Measurements from ENCODE around the gene WWC2. TPM values are rescaled to one million over a fixed set of nuclear protein-coding genes. Genes with fewer than 3 reads are reported as not detected.

The WWC2 gene
- total and polyA plus RNA-seq, 2 experiments from 2014 or later = 19.3 to 24.7 TPM

DNA sequence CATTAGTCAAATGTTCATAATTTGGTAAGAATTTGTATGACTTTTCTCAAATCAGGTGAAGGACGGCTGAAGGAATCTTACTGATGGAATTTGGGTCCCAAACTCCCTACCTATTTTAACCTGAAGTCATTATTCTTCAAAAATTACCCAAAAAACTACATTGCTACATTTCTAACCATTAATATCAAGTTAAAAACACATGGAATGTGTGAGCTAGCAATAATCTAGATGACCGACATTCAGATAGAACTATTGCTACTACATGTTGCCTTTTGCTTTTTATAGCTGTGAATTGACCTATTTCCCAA lies 25.3 kb upstream of the WWC2 start:
- H3K4me1 ChIP-seq (ENCODE audit: insufficient read depth) = no peaks in the 10 kb centered on the region
- H3K27ac ChIP-seq = no peak overlapping the region
- TF ChIP-seq EZH2phosphoT487 (IDR thresholded peaks at IDR 0.05; ENCODE audit: low read depth, severe bottlenecking, unreplicated experiment) (no peak), EZH2 (IDR thresholded peaks at IDR 0.05; ENCODE audit: borderline replicate concordance) (no peak)
- TF ChIP-seq, protein P1, sequence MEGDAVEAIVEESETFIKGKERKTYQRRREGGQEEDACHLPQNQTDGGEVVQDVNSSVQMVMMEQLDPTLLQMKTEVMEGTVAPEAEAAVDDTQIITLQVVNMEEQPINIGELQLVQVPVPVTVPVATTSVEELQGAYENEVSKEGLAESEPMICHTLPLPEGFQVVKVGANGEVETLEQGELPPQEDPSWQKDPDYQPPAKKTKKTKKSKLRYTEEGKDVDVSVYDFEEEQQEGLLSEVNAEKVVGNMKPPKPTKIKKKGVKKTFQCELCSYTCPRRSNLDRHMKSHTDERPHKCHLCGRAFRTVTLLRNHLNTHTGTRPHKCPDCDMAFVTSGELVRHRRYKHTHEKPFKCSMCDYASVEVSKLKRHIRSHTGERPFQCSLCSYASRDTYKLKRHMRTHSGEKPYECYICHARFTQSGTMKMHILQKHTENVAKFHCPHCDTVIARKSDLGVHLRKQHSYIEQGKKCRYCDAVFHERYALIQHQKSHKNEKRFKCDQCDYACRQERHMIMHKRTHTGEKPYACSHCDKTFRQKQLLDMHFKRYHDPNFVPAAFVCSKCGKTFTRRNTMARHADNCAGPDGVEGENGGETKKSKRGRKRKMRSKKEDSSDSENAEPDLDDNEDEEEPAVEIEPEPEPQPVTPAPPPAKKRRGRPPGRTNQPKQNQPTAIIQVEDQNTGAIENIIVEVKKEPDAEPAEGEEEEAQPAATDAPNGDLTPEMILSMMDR (IDR thresholded peaks at IDR 0.05; ENCODE audit: poor library complexity) = no peak
- no peaks in the 10 kb centered on the region for H3K9me2 ChIP-seq (replicated peaks; ENCODE audit: insufficient read depth)
- H4K20me1 ChIP-seq (ENCODE audit: insufficient read depth, poor library complexity, severe bottlenecking) = no peaks in the 10 kb centered on the region
- no peaks in the 10 kb centered on the region for H3K27me3 ChIP-seq
- no peak overlapping the region for H3K4me3 ChIP-seq
- no peaks in the 10 kb centered on the region for H3K9me3 ChIP-seq (ENCODE audit: low read depth)
- no peaks in the 10 kb centered on the region for H3K79me2 ChIP-seq
- H3K36me3 ChIP-seq (replicated peaks; ENCODE audit: insufficient read depth, low read depth) = no peaks in the 10 kb centered on the region
- H2AFZ ChIP-seq = no peak overlapping the region
- no peak overlapping the region for H3K4me2 ChIP-seq
- 18% methylated on average over 2 of the region's 2 CpGs for WGBS (ENCODE audit: low lambda C conversion rate, missing lambda C conversion rate)
- no peak for DNase-seq (ENCODE audit: low spot score)

DNA sequence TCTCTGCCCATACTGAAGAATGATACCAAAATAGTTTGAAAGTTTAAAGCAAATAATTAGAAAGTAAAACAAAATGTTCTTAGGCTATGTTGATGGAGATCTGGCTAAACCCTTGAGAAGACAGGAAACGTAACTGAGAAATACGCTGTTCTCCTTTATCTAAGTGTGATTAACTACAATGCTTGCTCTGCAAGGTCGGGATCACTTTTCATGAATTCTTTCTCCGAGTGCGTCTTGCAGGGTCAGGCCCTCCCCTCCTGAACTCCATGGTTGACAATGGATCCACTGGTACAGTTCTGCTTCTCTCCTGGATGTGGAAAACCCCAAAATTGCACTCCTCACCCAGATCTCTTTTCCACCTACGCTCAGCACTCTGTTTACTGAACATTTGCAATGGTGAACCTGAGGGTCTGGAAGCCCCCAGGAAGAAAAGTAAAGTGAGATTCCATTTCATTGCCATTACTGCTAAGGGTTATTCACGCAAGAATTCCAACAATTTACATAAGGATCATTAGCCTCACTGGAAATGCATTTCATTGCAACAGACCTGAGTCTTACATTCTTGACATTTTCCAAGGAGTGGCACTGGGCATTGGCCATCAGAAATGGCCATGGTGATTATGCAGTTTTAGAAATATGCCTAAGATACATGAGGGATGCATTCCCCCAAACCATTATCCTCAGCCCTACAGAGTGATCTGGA lies 24.6 kb upstream of the WWC2 start:
- Histone ChIP-seq H4K20me1 (ENCODE audit: insufficient read depth, poor library complexity, severe bottlenecking) (no peaks in the 10 kb centered on the region), H3K4me2 (no peak overlapping the region), H3K27ac (no peak overlapping the region), H3K4me3 (no peak overlapping the region), H3K27me3 (no peaks in the 10 kb centered on the region), H2AFZ (no peak overlapping the region), H3K4me1 (ENCODE audit: insufficient read depth) (no peaks in the 10 kb centered on the region), H3K9me2 (replicated peaks; ENCODE audit: insufficient read depth) (no peaks in the 10 kb centered on the region), H3K36me3 (replicated peaks; ENCODE audit: insufficient read depth, low read depth) (no peaks in the 10 kb centered on the region), H3K9me3 (ENCODE audit: low read depth) (no peaks in the 10 kb centered on the region), H3K79me2 (no peaks in the 10 kb centered on the region)
- no peak for DNase-seq (ENCODE audit: low spot score)
- TF ChIP-seq EZH2 (IDR thresholded peaks at IDR 0.05; ENCODE audit: borderline replicate concordance) (no peak), EZH2phosphoT487 (IDR thresholded peaks at IDR 0.05; ENCODE audit: low read depth, severe bottlenecking, unreplicated experiment) (no peak)
- TF ChIP-seq, protein P1 (IDR thresholded peaks at IDR 0.05; ENCODE audit: poor library complexity) = no peak
- 45% methylated on average over 7 of the region's 7 CpGs for WGBS (ENCODE audit: low lambda C conversion rate, missing lambda C conversion rate)

DNA sequence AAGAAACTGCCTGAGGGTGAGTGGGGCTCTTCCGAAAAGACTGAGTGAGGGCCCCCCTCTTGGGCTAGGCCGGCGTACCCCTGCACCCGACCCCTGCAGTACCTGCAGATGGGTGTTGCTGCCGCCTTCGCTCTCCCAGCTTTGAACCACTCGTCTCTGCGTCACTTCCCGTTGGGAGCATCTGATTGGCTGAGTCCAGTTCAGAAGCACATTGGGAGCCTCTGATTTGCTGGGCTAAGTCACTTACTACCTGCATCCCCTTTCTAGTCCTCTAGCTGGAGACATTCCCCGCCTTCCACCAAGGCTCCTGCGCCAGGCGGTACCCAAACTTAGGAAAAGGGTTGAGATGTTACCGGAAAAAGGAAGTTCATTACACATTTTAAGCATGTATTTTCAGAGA lies 20.4 kb upstream of the WWC2 start:
- WGBS (ENCODE audit: low lambda C conversion rate, missing lambda C conversion rate) = 97% methylated on average over 13 of the region's 13 CpGs
- no peaks in the 10 kb centered on the region for H3K36me3 ChIP-seq (replicated peaks; ENCODE audit: insufficient read depth, low read depth)
- TF ChIP-seq, protein P1 (IDR thresholded peaks at IDR 0.05; ENCODE audit: poor library complexity) = no peak
- no peak for TF ChIP-seq EZH2 (IDR thresholded peaks at IDR 0.05; ENCODE audit: borderline replicate concordance)
- no peak for TF ChIP-seq EZH2phosphoT487 (IDR thresholded peaks at IDR 0.05; ENCODE audit: low read depth, severe bottlenecking, unreplicated experiment)

More for the DNA sequence above, 20.4 kb upstream of the WWC2 start:
- no peaks in the 10 kb centered on the region for H4K20me1 ChIP-seq (ENCODE audit: insufficient read depth, poor library complexity, severe bottlenecking)
- no peak for DNase-seq (ENCODE audit: low spot score)
- H3K9me2 ChIP-seq (replicated peaks; ENCODE audit: insufficient read depth) = no peaks in the 10 kb centered on the region
- H3K4me1 ChIP-seq (ENCODE audit: insufficient read depth) = peaks cover 24% of the 10 kb centered on the region
- no peaks in the 10 kb centered on the region for H3K79me2 ChIP-seq
- H3K4me3 ChIP-seq = no peak overlapping the region
- no peaks in the 10 kb centered on the region for H3K9me3 ChIP-seq (ENCODE audit: low read depth)
- H3K4me2 ChIP-seq = no peak overlapping the region
- no peaks in the 10 kb centered on the region for H3K27me3 ChIP-seq
- no peak overlapping the region for H3K27ac ChIP-seq
- no peak overlapping the region for H2AFZ ChIP-seq
